GM18519 (cell line): ENCODE data around the gene KCNN3.
"Not testable (repeated sequence)": the region's sequence is repeated elsewhere in the genome, so short reads cannot be mapped to it uniquely, and the experiment has no call there.

ENCODE experiments used
- ATAC-seq: cut with Tn5 transposase; IDR thresholded peaks from one replicate; pipeline ENCODE4 v1.9.1; 2021; ENCODE audit warnings: mild to moderate bottlenecking, moderate library complexity; ENCODE audit not compliant: unreplicated experiment, low FRiP score

KCNN3 gene

GRCh38 chr1:154683820-154684219 is 186.3 kb downstream of the KCNN3 start:
- no peak for ATAC-seq

- ATAC-seq: no peak
Observed at GRCh38 chr1:154682254-154682653, 187.8 kb downstream of the KCNN3 start.

- ATAC-seq: not testable (repeated sequence)
Observed at GRCh38 chr1:154677844-154678243, 192.2 kb downstream of the KCNN3 start.

- ATAC-seq: not testable (repeated sequence)
Observed at GRCh38 chr1:154676847-154677246, 193.2 kb downstream of the KCNN3 start.

- ATAC-seq: not testable (repeated sequence)
Observed at GRCh38 chr1:154674456-154674855, 195.6 kb downstream of the KCNN3 start.

- not testable (repeated sequence) for ATAC-seq
Observed at GRCh38 chr1:154672245-154672644, 197.8 kb downstream of the KCNN3 start.

- ATAC-seq: not testable (repeated sequence)
Observed at GRCh38 chr1:154671412-154671811, 198.7 kb downstream of the KCNN3 start.

- not testable (repeated sequence) for ATAC-seq
Observed at GRCh38 chr1:154670310-154671270, 199.5 kb downstream of the KCNN3 start.

- ATAC-seq: no peak
Observed at GRCh38 chr1:154669464-154670282, 200.4 kb downstream of the KCNN3 start.

GRCh38 chr1:154666051-154666790 is 203.9 kb downstream of the KCNN3 start:
- no peak for ATAC-seq

GRCh38 chr1:154664331-154665002 is 205.6 kb downstream of the KCNN3 start:
- no peak for ATAC-seq

- ATAC-seq: no peak
Observed at GRCh38 chr1:154663471-154664060, 206.5 kb downstream of the KCNN3 start.

- ATAC-seq: no peak
Observed at GRCh38 chr1:154661110-154661509, 209.0 kb downstream of the KCNN3 start.

- ATAC-seq: no peak
Observed at GRCh38 chr1:154659823-154660592, 210.1 kb downstream of the KCNN3 start.

- no peak for ATAC-seq
Observed at GRCh38 chr1:154657556-154657955, 212.5 kb downstream of the KCNN3 start.

- ATAC-seq: no peak
Observed at GRCh38 chr1:154652893-154653292, 217.2 kb downstream of the KCNN3 start.
